Natural killer cell (primary cell): ENCODE results near the gene CMTM4. TPM values are rescaled to one million over a fixed set of nuclear protein-coding genes. Genes with fewer than 3 reads are reported as not detected.

ENCODE experiments used
- ATAC-seq, 3 donors: fragments of 150-1000 bp in 2 of 3; fragments of 200-7000 bp in 1 of 3; cut with Tn5 transposase; 1 replicate in 1 of 3; 2 replicates in 2 of 3; pipeline ENCODE4 v1.10.0; 2021; ENCODE audit warnings: mild to moderate bottlenecking in 2 of 3, moderate library complexity in 2 of 3
- DNase-seq, 2 donors: peaks; one replicate each; pipeline versions ENCODE4 v3.0.0 to v3.0.0-alpha.2; 2013 to 2021; ENCODE audit warnings: mixed read lengths in 1 of 2
- H3K27ac ChIP-seq: one replicate; pipeline ENCODE4 v1.5.1; 2013; ENCODE audit warnings: mild to moderate bottlenecking, low read length
- H3K27me3 ChIP-seq: one replicate; pipeline ENCODE4 v1.6.1; 2013; ENCODE audit warnings: low read length; ENCODE audit not compliant: control insufficient read depth, insufficient read depth
- H3K36me3 ChIP-seq: one replicate; pipeline ENCODE4 v1.6.1; 2013; ENCODE audit warnings: low read length; ENCODE audit not compliant: control insufficient read depth, insufficient read depth
- H3K4me1 ChIP-seq: one replicate; pipeline ENCODE4 v1.6.1; 2013; ENCODE audit warnings: low read length; ENCODE audit not compliant: control insufficient read depth, insufficient read depth
- H3K4me3 ChIP-seq: one replicate; pipeline ENCODE4 v1.5.1; 2013; ENCODE audit warnings: low read length
- H3K9me3 ChIP-seq: one replicate; pipeline ENCODE4 v1.6.1; 2013; ENCODE audit warnings: low read length; ENCODE audit not compliant: control insufficient read depth, insufficient read depth
- H3K27ac Mint-ChIP-seq, 2 donors: one replicate each; pipeline ENCODE4 v1.8.0; 2022; ENCODE audit warnings: mild to moderate bottlenecking in 2 of 2, mixed read lengths in 2 of 2, moderate library complexity in 1 of 2
- H3K27me3 Mint-ChIP-seq, 2 donors: one replicate each; pipeline ENCODE4 v1.8.0; 2022; ENCODE audit warnings: low read depth in 2 of 2, mixed read lengths in 2 of 2
- H3K36me3 Mint-ChIP-seq: one replicate; pipeline ENCODE4 v1.8.0; 2022; ENCODE audit warnings: mixed read lengths
- H3K4me1 Mint-ChIP-seq, 2 donors: one replicate each; pipeline ENCODE4 v1.8.0; 2022; ENCODE audit warnings: mixed read lengths in 2 of 2
- H3K4me3 Mint-ChIP-seq: one replicate; pipeline ENCODE4 v1.8.0; 2022; ENCODE audit warnings: mild to moderate bottlenecking, moderate library complexity, mixed read lengths
- H3K9me3 Mint-ChIP-seq, 2 donors: one replicate each; pipeline ENCODE4 v1.8.0; 2022; ENCODE audit warnings: mixed read lengths in 2 of 2
- WGBS: methylation state at CpG from one replicate; pipeline ENCODE4 v1.1.7; 2013; ENCODE audit warnings: missing lambda C conversion rate; ENCODE audit not compliant: insufficient coverage; 5-methylcytosine and 5-hydroxymethylcytosine counted together
- intact Hi-C: fragments of 100-400 bp; cut with micrococcal nuclease; formaldehyde crosslinking; loops from one replicate; pipeline ENCODE4 v1.14.2; 2022
- total RNA-seq, 4 donors: library from RNA; stranded (reverse); fragments of 120-200 nt in 1 of 4; gene quantifications; one replicate each; pipeline versions ENCODE4 v1.2.3 to v1.2.4, GENCODE V29; 2013 to 2022
- TF ChIP-seq, protein P1 (sequence below): fragments of 200-600 bp; IDR thresholded peaks from one replicate; pipeline ENCODE4 v1.8.0; 2022; ENCODE audit warnings: antibody characterized with exemption

Gene CMTM4
- total RNA-seq, 3 donors from 2014 or later (not counting 1 experiment from before 2014, with no cell fraction given) = 0.61 to 1.4 (median 0.85) TPM

DNA sequence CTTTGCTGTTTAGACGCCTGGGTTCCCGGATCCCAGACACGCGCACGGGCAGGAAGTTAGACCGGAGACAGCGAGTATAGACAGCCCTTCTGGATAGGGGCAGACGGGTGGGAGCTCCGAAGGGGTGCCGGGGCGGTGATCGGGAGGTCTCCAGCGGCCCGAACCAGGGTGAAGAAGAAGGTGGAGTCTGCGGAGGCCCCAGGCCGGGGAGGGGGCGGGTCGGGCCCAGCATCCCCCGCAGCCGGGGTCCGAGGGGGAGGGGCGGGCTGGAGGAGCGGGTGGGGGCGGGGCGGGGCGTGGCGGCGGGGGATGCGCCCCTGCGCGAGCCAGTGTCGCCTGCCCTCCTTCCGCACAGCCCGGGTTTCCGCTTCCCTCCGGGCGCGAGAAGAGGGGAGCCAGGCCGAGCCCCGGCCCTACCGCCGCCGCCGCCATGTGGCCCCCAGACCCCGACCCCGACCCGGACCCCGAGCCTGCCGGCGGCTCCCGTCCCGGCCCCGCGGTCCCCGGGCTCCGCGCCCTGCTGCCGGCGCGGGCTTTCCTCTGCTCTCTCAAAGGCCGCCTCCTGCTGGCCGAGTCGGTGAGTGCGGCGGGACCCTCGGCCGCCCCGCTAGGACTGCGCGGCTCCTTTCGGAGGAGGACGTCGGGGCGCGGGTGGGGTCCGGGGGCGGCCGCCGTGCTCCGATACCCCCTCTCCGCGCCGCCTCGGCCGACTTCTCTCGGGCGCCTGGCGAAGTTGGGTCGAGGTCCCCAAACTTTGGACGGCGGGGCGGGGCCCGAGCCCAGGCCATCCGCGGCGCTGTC, 92.0 kb downstream of the CMTM4 start, which contains the start of gene CMTM3:
TSS of gene CMTM3 (plus strand) at position 329 of the 801 bp plus-strand sequence. CDS start at position 431, 102 bp downstream.
- Histone ChIP-seq H3K36me3 (peaks cover 10% of the 10 kb centered on the region), H3K27me3 (no peaks in the 10 kb centered on the region), H3K9me3 (peaks cover 9% of the 10 kb centered on the region), H3K27ac (peak within 1 kb of the TSS; percentile 80), H3K4me1 (peaks cover 53% of the 10 kb centered on the region), H3K4me3 (peak within 1 kb of the TSS; percentile 88)
- Mint-ChIP-seq H3K9me3 (no peaks in the 10 kb centered on the region), H3K36me3 (no peaks in the 10 kb centered on the region), H3K27me3 (no peaks in the 10 kb centered on the region), H3K4me3 (peak within 1 kb of the TSS; percentile 88), H3K27ac (peak within 1 kb of the TSS; percentile 81 to 93), H3K4me1 (peaks cover 29 to 42% of the 10 kb centered on the region in 2 donors)
- TF ChIP-seq, protein P1, sequence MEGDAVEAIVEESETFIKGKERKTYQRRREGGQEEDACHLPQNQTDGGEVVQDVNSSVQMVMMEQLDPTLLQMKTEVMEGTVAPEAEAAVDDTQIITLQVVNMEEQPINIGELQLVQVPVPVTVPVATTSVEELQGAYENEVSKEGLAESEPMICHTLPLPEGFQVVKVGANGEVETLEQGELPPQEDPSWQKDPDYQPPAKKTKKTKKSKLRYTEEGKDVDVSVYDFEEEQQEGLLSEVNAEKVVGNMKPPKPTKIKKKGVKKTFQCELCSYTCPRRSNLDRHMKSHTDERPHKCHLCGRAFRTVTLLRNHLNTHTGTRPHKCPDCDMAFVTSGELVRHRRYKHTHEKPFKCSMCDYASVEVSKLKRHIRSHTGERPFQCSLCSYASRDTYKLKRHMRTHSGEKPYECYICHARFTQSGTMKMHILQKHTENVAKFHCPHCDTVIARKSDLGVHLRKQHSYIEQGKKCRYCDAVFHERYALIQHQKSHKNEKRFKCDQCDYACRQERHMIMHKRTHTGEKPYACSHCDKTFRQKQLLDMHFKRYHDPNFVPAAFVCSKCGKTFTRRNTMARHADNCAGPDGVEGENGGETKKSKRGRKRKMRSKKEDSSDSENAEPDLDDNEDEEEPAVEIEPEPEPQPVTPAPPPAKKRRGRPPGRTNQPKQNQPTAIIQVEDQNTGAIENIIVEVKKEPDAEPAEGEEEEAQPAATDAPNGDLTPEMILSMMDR = peak; percentile 81
- DNase-seq = peak; percentile 73 to 84
- under 1% methylated on average over 94 of the region's 96 CpGs for WGBS
- intact Hi-C loops = loop anchor here (1.0 to 10.0 kb wide), 3 partner anchors 52 to 270 kb away; partner anchors contain the start of genes CKLF and TK2
- ATAC-seq = peak; percentile 59 to 78 (median 70)

DNA sequence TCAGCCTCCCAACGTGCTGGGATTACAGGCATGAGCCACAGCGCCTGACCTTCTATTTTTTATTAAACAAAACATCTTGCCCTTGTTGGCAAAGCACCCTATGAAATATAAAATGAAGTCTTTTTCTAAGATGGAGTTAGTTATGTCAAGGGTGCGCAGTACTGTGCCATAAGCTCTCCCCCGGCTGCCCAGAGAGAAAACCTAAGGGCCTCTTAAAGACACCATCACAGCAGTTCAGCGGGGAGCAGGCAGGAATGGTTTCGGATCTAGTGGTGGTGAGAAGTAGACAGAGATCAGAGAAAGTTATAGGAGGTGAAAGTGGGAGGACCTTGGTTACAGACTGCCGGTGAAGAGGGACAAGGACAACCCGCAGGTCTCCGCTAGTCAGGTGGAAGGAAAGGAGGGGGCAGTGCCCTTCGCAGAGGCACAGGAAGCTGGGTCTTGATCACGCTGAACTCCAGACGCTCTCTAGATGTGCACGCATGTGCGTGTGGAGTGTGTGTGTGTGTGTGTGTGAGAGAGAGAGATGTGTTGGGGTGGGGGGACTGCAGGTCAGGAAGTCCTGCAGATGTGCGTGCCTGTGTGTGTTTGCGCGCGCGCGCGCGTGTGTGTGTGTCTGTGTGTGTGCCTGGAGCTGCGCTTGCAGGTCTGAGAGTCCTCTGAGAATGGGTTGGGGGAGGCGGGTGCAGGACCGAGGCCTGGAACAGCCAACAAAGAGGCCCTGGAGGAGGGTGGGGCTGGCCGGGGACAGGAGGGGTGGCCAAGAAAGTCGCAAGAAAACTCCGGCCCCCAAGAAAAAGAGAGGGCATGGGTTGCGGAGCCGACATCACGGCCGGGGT, 92.8 kb downstream of the CMTM4 start:
- intact Hi-C loops = loop anchor here (1.0 to 10.0 kb wide), 3 partner anchors 51 to 271 kb away; partner anchors contain the start of genes CKLF and TK2
- peak; percentile 45 to 91 for DNase-seq
- Histone ChIP-seq H3K4me3 (peak overlapping the region; percentile 88), H3K27ac (peak overlapping the region; percentile 69), H3K27me3 (no peaks in the 10 kb centered on the region), H3K4me1 (peaks cover 48% of the 10 kb centered on the region), H3K9me3 (peaks cover 9% of the 10 kb centered on the region), H3K36me3 (peaks cover 2% of the 10 kb centered on the region)
- H3K36me3 Mint-ChIP-seq = no peaks in the 10 kb centered on the region
- peak; percentile 58 to 79 (median 65) for ATAC-seq
- H3K27ac Mint-ChIP-seq = peak overlapping the region; percentile 81 to 93
- H3K4me1 Mint-ChIP-seq = peaks cover 29 to 42% of the 10 kb centered on the region in 2 donors
- no peaks in the 10 kb centered on the region for H3K9me3 Mint-ChIP-seq
- no peaks in the 10 kb centered on the region for H3K27me3 Mint-ChIP-seq
- peak overlapping the region; percentile 88 for H3K4me3 Mint-ChIP-seq
- TF ChIP-seq, protein P1 = no peak
- WGBS = 6% methylated on average over 31 of the region's 32 CpGs

DNA sequence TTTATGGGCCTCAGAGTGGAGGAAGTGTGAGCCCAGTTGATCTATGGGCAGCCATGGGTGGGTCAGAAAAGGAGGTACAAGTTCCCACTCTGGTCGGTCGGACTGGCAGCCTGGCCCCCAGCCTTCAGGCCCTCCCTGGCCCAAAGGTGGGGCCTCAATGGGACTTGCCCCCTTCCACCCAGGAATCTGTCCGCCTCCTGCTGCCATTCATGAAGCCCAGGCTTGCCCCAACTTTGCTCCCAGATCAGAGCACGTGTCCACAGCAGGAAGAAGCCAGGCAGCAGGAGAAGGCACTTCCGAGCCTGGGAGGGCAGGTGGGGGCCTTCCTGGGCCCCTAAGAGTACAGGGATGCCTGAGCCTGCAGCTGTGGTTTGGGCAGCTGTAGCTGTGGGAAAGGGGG, 95.1 kb downstream of the CMTM4 start:
- H3K36me3 ChIP-seq = no peaks in the 10 kb centered on the region
- intact Hi-C loops = loop anchor here (5.0 to 10.0 kb wide), 2 partner anchors 49 to 273 kb away; partner anchors contain the start of genes CKLF and TK2
- H3K4me3 ChIP-seq = no peak overlapping the region
- peaks cover 22 to 24% of the 10 kb centered on the region in 2 donors for H3K4me1 Mint-ChIP-seq
- peaks cover 26% of the 10 kb centered on the region for H3K4me1 ChIP-seq
- peaks cover 9% of the 10 kb centered on the region for H3K9me3 ChIP-seq
- no peaks in the 10 kb centered on the region for H3K9me3 Mint-ChIP-seq
- 88% methylated on average over 5 of the region's 5 CpGs for WGBS
- no peak overlapping the region for H3K27ac Mint-ChIP-seq
- H3K27me3 ChIP-seq = no peaks in the 10 kb centered on the region
- H3K36me3 Mint-ChIP-seq = no peaks in the 10 kb centered on the region
- no peaks in the 10 kb centered on the region for H3K27me3 Mint-ChIP-seq
- DNase-seq = no peak
- TF ChIP-seq, protein P1 = no peak
- ATAC-seq = no peak
- no peak overlapping the region for H3K4me3 Mint-ChIP-seq
- H3K27ac ChIP-seq = no peak overlapping the region
